Head of caudate nucleus (tissue), 42 donors: Measurements from ENCODE around the gene CCSER1.

Experiments used
- DNase-seq, 42 donors: peaks; one replicate each; pipeline versions ENCODE4 v3.0.0 to v3.0.0-alpha.2; 2020 to 2021; ENCODE audit warnings: mixed read lengths in 7 of 42
- intact Hi-C: fragments of 100-400 bp; cut with DNase I; formaldehyde crosslinking; loops from one replicate; pipeline ENCODE4 v1.15.0; 2022

CCSER1 gene

GRCh38 chr4:90127223-90127705 is at the start of gene CCSER1:
TSS of gene CCSER1 (plus strand) at chr4:90127394.
- intact Hi-C loops = no loop called here
- peak; percentile 6 to 90 (median 71) for DNase-seq

- intact Hi-C loops = no loop called here
Measured at GRCh38 chr4:90078440-90078839, 48.8 kb upstream of the CCSER1 start.

GRCh38 chr4:90080116-90080515 is 47.1 kb upstream of the CCSER1 start:
- intact Hi-C loops = no loop called here
- no peak for DNase-seq

More at GRCh38 chr4:90078440-90078839, 48.8 kb upstream of the CCSER1 start:
- DNase-seq = no peak

GRCh38 chr4:90081432-90082144 is 45.6 kb upstream of the CCSER1 start:
- DNase-seq = no peak
- intact Hi-C loops = no loop called here

GRCh38 chr4:90082449-90082848 is 44.7 kb upstream of the CCSER1 start:
- DNase-seq = no peak
- intact Hi-C loops = no loop called here

- no peak for DNase-seq
- intact Hi-C loops = no loop called here
Measured at GRCh38 chr4:90084277-90084966, 42.8 kb upstream of the CCSER1 start.

- intact Hi-C loops = no loop called here
- DNase-seq = no peak
Measured at GRCh38 chr4:90084967-90085295, 42.3 kb upstream of the CCSER1 start.

- intact Hi-C loops = no loop called here
- DNase-seq = no peak
Measured at GRCh38 chr4:90093526-90093925, 33.7 kb upstream of the CCSER1 start.

- intact Hi-C loops = no loop called here
Measured at GRCh38 chr4:90095000-90095399, 32.2 kb upstream of the CCSER1 start.

GRCh38 chr4:90099812-90100211 is 27.4 kb upstream of the CCSER1 start:
- DNase-seq = no peak
- intact Hi-C loops = no loop called here

More at GRCh38 chr4:90095000-90095399, 32.2 kb upstream of the CCSER1 start:
- DNase-seq = no peak

GRCh38 chr4:90103991-90104390 is 23.2 kb upstream of the CCSER1 start:
- DNase-seq = no peak
- intact Hi-C loops = no loop called here

- no peak for DNase-seq
- intact Hi-C loops = no loop called here
Measured at GRCh38 chr4:90105274-90105673, 21.9 kb upstream of the CCSER1 start.

GRCh38 chr4:90112715-90113114 is 14.5 kb upstream of the CCSER1 start:
- intact Hi-C loops = no loop called here
- DNase-seq = no peak

- intact Hi-C loops = no loop called here
- no peak for DNase-seq
Measured at GRCh38 chr4:90113881-90114457, 13.2 kb upstream of the CCSER1 start.

GRCh38 chr4:90118527-90119195 is 8.5 kb upstream of the CCSER1 start:
- intact Hi-C loops = no loop called here
- DNase-seq = no peak

GRCh38 chr4:90120037-90120436 is 7.2 kb upstream of the CCSER1 start:
- intact Hi-C loops = no loop called here
- DNase-seq = no peak

GRCh38 chr4:90120815-90121214 is 6.4 kb upstream of the CCSER1 start:
- intact Hi-C loops = no loop called here

GRCh38 chr4:90121676-90122354 is 5.4 kb upstream of the CCSER1 start:
- intact Hi-C loops = no loop called here

More at GRCh38 chr4:90120815-90121214, 6.4 kb upstream of the CCSER1 start:
- no peak for DNase-seq

GRCh38 chr4:90122355-90122748 is 4.8 kb upstream of the CCSER1 start:
- no peak for DNase-seq
- intact Hi-C loops = no loop called here

More at GRCh38 chr4:90121676-90122354, 5.4 kb upstream of the CCSER1 start:
- no peak for DNase-seq
